ENCODE measurements around the gene ABLIM1. TPM values are rescaled to one million over a fixed set of nuclear protein-coding genes. Genes with fewer than 3 reads are reported as not detected.

The ABLIM1 gene
- total and polyA plus RNA-seq, 10 of the 15 experiments (the other 5 are each of a cell fraction or from before 2014, with no cell fraction given): 14.2 to 50.5 (median 28.1) TPM

DNA sequence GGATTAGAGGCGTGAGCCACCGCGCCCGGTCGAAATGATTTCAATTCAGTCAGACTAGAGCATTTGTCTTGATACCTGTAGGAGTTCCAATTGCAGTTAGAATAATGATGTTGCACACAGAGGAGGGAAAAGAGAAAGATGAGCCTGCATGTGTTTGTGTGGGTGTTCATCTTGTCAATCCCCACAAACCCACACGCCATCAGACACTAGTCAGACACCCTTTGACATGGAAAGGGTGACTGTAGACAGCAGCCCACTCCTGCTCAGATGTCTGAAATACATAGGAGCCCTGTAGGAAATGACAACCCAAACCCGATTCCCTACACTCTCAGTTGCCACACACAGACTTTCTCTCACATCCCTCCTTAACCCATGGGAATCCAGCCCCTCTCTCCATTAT, 92.0 kb downstream of the ABLIM1 start:
- no TSS peak for BruUV-seq (replicated peaks)
- SMC1A ChIA-PET (ENCODE audit: uncharacterized antibody, unreplicated experiment): no interaction called here
- Histone ChIP-seq H3K4me2 (ENCODE audit: control insufficient read depth, insufficient read depth) (no peak overlapping the region), H3K27ac (ENCODE audit: control insufficient read depth, insufficient read depth) (no peak overlapping the region), H3K36me3 (ENCODE audit: control insufficient read depth in 2 of 2, insufficient read depth in 2 of 2, low read length in 1 of 2) (no peaks in the 10 kb centered on the region), H2AFZ (ENCODE audit: control insufficient read depth, low read depth, low read length) (no peak overlapping the region), H4K20me1 (ENCODE audit: control insufficient read depth, insufficient read depth) (no peaks in the 10 kb centered on the region), H3K9ac (ENCODE audit: control insufficient read depth, insufficient read depth, low read length) (no peak overlapping the region), H3K4me3 (no peak overlapping the region), H3K79me2 (ENCODE audit: control insufficient read depth, insufficient read depth, low read length) (no peaks in the 10 kb centered on the region), H3K4me1 (ENCODE audit: control insufficient read depth, insufficient read depth, low read length) (no peaks in the 10 kb centered on the region), H3K9me3 (replicated peaks; ENCODE audit: control insufficient read depth, insufficient read depth, low read length) (no peaks in the 10 kb centered on the region), H3K27me3 (replicated peaks in 1 of 2; ENCODE audit: control insufficient read depth in 2 of 2, insufficient read depth in 2 of 2, low read length in 1 of 2) (no peaks in the 10 kb centered on the region)
- intact Hi-C loops (cut with micrococcal nuclease; ENCODE audit: unreplicated experiment) (no loop called here), in situ Hi-C loops (cut with MboI) (no loop called here)
- ATAC-seq (no peak), DNase-seq (ENCODE audit: low read depth, low spot score) (no peak), FAIRE-seq (no peak)
- RAD21 ChIA-PET (ENCODE audit: unreplicated experiment): no interaction called here
- TF ChIP-seq SRF (IDR thresholded peaks at IDR 0.05; ENCODE audit: low read depth in 2 of 2, low read length in 2 of 2): no peak
- TF ChIP-seq SREBF1 (IDR thresholded peaks at IDR 0.05; ENCODE audit: low read length): no peak
- TF ChIP-seq TCF12 (IDR thresholded peaks at IDR 0.05; ENCODE audit: low read depth, low read length): no peak
- TF ChIP-seq SP1 (IDR thresholded peaks at IDR 0.05; ENCODE audit: low read depth, low read length): no peak
- TF ChIP-seq, protein P1, sequence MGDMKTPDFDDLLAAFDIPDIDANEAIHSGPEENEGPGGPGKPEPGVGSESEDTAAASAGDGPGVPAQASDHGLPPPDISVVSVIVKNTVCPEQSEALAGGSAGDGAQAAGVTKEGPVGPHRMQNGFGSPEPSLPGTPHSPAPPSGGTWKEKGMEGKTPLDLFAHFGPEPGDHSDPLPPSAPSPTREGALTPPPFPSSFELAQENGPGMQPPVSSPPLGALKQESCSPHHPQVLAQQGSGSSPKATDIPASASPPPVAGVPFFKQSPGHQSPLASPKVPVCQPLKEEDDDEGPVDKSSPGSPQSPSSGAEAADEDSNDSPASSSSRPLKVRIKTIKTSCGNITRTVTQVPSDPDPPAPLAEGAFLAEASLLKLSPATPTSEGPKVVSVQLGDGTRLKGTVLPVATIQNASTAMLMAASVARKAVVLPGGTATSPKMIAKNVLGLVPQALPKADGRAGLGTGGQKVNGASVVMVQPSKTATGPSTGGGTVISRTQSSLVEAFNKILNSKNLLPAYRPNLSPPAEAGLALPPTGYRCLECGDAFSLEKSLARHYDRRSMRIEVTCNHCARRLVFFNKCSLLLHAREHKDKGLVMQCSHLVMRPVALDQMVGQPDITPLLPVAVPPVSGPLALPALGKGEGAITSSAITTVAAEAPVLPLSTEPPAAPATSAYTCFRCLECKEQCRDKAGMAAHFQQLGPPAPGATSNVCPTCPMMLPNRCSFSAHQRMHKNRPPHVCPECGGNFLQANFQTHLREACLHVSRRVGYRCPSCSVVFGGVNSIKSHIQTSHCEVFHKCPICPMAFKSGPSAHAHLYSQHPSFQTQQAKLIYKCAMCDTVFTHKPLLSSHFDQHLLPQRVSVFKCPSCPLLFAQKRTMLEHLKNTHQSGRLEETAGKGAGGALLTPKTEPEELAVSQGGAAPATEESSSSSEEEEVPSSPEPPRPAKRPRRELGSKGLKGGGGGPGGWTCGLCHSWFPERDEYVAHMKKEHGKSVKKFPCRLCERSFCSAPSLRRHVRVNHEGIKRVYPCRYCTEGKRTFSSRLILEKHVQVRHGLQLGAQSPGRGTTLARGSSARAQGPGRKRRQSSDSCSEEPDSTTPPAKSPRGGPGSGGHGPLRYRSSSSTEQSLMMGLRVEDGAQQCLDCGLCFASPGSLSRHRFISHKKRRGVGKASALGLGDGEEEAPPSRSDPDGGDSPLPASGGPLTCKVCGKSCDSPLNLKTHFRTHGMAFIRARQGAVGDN (IDR thresholded peaks at IDR 0.05): no peak
- TF ChIP-seq RCOR1 (conservative IDR thresholded peaks at IDR 0.05; ENCODE audit: low read depth, low read length): no peak
- TF ChIP-seq WRNIP1 (IDR thresholded peaks at IDR 0.05; ENCODE audit: borderline replicate concordance, low read depth, low read length): no peak
- no peak for TF ChIP-seq ZNF207 (IDR thresholded peaks at IDR 0.05; ENCODE audit: borderline replicate concordance)
- TF ChIP-seq SIN3A (IDR thresholded peaks at IDR 0.05; ENCODE audit: low read depth, low read length): no peak
- TF ChIP-seq, protein P2, sequence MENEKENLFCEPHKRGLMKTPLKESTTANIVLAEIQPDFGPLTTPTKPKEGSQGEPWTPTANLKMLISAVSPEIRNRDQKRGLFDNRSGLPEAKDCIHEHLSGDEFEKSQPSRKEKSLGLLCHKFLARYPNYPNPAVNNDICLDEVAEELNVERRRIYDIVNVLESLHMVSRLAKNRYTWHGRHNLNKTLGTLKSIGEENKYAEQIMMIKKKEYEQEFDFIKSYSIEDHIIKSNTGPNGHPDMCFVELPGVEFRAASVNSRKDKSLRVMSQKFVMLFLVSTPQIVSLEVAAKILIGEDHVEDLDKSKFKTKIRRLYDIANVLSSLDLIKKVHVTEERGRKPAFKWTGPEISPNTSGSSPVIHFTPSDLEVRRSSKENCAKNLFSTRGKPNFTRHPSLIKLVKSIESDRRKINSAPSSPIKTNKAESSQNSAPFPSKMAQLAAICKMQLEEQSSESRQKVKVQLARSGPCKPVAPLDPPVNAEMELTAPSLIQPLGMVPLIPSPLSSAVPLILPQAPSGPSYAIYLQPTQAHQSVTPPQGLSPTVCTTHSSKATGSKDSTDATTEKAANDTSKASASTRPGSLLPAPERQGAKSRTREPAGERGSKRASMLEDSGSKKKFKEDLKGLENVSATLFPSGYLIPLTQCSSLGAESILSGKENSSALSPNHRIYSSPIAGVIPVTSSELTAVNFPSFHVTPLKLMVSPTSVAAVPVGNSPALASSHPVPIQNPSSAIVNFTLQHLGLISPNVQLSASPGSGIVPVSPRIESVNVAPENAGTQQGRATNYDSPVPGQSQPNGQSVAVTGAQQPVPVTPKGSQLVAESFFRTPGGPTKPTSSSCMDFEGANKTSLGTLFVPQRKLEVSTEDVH (IDR thresholded peaks at IDR 0.05; ENCODE audit: low read depth, partially characterized antibody): no peak
- 72% methylated on average over 7 of the region's 7 CpGs for WGBS (ENCODE audit: insufficient coverage, insufficient replicate concordance, low lambda C conversion rate, missing lambda C conversion rate)
- CTCF ChIA-PET: no interaction called here
- POLR2A ChIA-PET: no interaction called here
